HL-60 (cell line): ENCODE data around the gene CACNA1S.

Source experiments
- DNase-seq, 2 experiments: peaks; one replicate each; pipeline ENCODE4 v3.0.0-alpha.2; 2010 to 2020; ENCODE audit warnings: low read depth in 1 of 2, low spot score in 1 of 2
- H3K27ac ChIP-seq: fragments of 250-450 bp; sonication (Bioruptor Pico); replicated peaks from 2 replicates; pipeline ENCODE4 v1.5.1; 2020; ENCODE audit warnings: mild to moderate bottlenecking, moderate library complexity
- H3K27me3 ChIP-seq: fragments of 250-450 bp; sonication (Bioruptor Pico); 2 replicates; pipeline ENCODE4 v1.5.1; 2021; ENCODE audit warnings: mild to moderate bottlenecking, moderate library complexity; ENCODE audit not compliant: insufficient read depth, poor library complexity, severe bottlenecking
- H3K4me3 ChIP-seq: replicated peaks from 2 replicates; pipeline ENCODE4 v1.5.1; 2011; ENCODE audit warnings: mild to moderate bottlenecking, control low read depth, low read length; ENCODE audit not compliant: insufficient read depth
- CTCF ChIP-seq: IDR thresholded peaks from one replicate; pipeline ENCODE4 v1.5.1; 2011; ENCODE audit warnings: low read length, control low read depth, inconsistent platforms; ENCODE audit not compliant: insufficient read depth
- GABPA ChIP-seq: IDR thresholded peaks from 2 replicates; pipeline ENCODE4 v1.6.1; 2012; ENCODE audit warnings: low read depth
- POLR2AphosphoS5 ChIP-seq: IDR thresholded peaks from 2 replicates; pipeline ENCODE4 v1.6.1; 2012; ENCODE audit warnings: low read depth
- REST ChIP-seq: IDR thresholded peaks from 2 replicates; pipeline ENCODE4 v1.6.1; 2012; ENCODE audit warnings: low read depth; ENCODE audit not compliant: insufficient replicate concordance
- SPI1 ChIP-seq: IDR thresholded peaks from 2 replicates; pipeline ENCODE4 v1.6.1; 2012; ENCODE audit warnings: low read depth, mild to moderate bottlenecking, borderline replicate concordance

The CACNA1S gene

GRCh38 chr1:201008666-201009360, 103.4 kb downstream of the CACNA1S start:
- H3K4me3 ChIP-seq: no peak overlapping the region
- H3K27me3 ChIP-seq: no peaks in the 10 kb centered on the region
- TF ChIP-seq SPI1 (no peak), POLR2AphosphoS5 (no peak), REST (no peak), CTCF (no peak), GABPA (no peak)
- no peak overlapping the region for H3K27ac ChIP-seq
- DNase-seq: no peak

DNA sequence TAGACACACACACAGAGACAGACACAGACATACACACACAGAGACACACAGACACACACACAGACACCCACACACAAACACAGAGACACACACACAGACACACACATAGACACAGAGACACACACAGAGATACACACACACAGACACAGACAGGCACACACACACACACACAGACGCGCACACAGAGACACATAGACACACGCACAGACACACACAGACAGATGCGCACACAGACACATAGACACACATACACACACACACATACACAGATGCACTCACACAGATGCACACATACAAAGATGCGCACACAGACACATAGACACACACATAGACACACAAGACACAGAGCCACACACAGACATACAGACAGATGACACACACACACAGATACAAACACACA, 104.7 kb downstream of the CACNA1S start:
- H3K27ac ChIP-seq: no peak overlapping the region
- TF ChIP-seq REST: no peak
- no peak for TF ChIP-seq GABPA
- no peak for TF ChIP-seq POLR2AphosphoS5
- no peak for TF ChIP-seq SPI1
- no peak for TF ChIP-seq CTCF
- DNase-seq: no peak
- H3K4me3 ChIP-seq: no peak overlapping the region
- H3K27me3 ChIP-seq: no peaks in the 10 kb centered on the region

GRCh38 chr1:201006450-201006849, 105.8 kb downstream of the CACNA1S start:
- TF ChIP-seq GABPA: no peak
- no peak for TF ChIP-seq REST
- TF ChIP-seq POLR2AphosphoS5: no peak
- TF ChIP-seq CTCF: no peak
- TF ChIP-seq SPI1: no peak
- no peak overlapping the region for H3K27ac ChIP-seq
- H3K4me3 ChIP-seq: no peak overlapping the region
- no peak for DNase-seq
- H3K27me3 ChIP-seq: no peaks in the 10 kb centered on the region
